ENCODE measurements around the gene EIF4G2.

EIF4G2 gene

GRCh38 chr11:10807493-10808234 is 1.1 kb downstream of the EIF4G2 start:
- peak; percentile 48 for DNase-seq

GRCh38 chr11:10806206-10806605 is 2.5 kb downstream of the EIF4G2 start:
- no peak for DNase-seq

GRCh38 chr11:10805741-10806140 is 3.0 kb downstream of the EIF4G2 start:
- DNase-seq = no peak

GRCh38 chr11:10803676-10804075 is 5.0 kb downstream of the EIF4G2 start:
- no peak for DNase-seq

GRCh38 chr11:10800292-10800691 is 8.4 kb downstream of the EIF4G2 start:
- DNase-seq = no peak

GRCh38 chr11:10798330-10798928 is 10.3 kb downstream of the EIF4G2 start:
- DNase-seq = no peak

- DNase-seq = no peak
Observed at GRCh38 chr11:10797531-10797930, 11.2 kb downstream of the EIF4G2 start.

GRCh38 chr11:10797001-10797400 is 11.7 kb downstream of the EIF4G2 start:
- no peak for DNase-seq

GRCh38 chr11:10796191-10796590 is 12.5 kb downstream of the EIF4G2 start:
- no peak for DNase-seq

- DNase-seq = no peak
Observed at GRCh38 chr11:10793470-10794255, 15.1 kb downstream of the EIF4G2 start.

- DNase-seq = peak; percentile 77
Observed at GRCh38 chr11:10792385-10793068, 16.2 kb downstream of the EIF4G2 start.

- no peak for DNase-seq
Observed at GRCh38 chr11:10786451-10786850, 22.3 kb downstream of the EIF4G2 start.

- no peak for DNase-seq
Observed at GRCh38 chr11:10785146-10785474, 23.6 kb downstream of the EIF4G2 start.

GRCh38 chr11:10784232-10785145 is 24.2 kb downstream of the EIF4G2 start:
- DNase-seq = peak; percentile 80

GRCh38 chr11:10780040-10780439 is 28.7 kb downstream of the EIF4G2 start:
- DNase-seq = no peak

- DNase-seq = no peak
Observed at GRCh38 chr11:10779086-10779485, 29.6 kb downstream of the EIF4G2 start.

- no peak for DNase-seq
Observed at GRCh38 chr11:10778217-10778970, 30.3 kb downstream of the EIF4G2 start.

- DNase-seq = no peak
Observed at GRCh38 chr11:10777806-10778205, 30.9 kb downstream of the EIF4G2 start.

GRCh38 chr11:10777393-10777793 is 31.3 kb downstream of the EIF4G2 start:
- no peak for DNase-seq

GRCh38 chr11:10774811-10775210 is 33.9 kb downstream of the EIF4G2 start:
- no peak for DNase-seq

- no peak for DNase-seq
Observed at GRCh38 chr11:10771457-10771856, 37.3 kb downstream of the EIF4G2 start.
